HFFc6 (cell line): ENCODE data around the gene GLTP. TPM values are rescaled to one million over a fixed set of nuclear protein-coding genes. Genes with fewer than 3 reads are reported as not detected.
"Not testable (repeated sequence)": the region's sequence is repeated elsewhere in the genome, so short reads cannot be mapped to it uniquely, and the experiment has no call there.

Experiments
- DNase-seq: peaks from one replicate; pipeline ENCODE4 v3.0.0-alpha.2; 2018
- H3K27ac Mint-ChIP-seq: 2 replicates; pipeline ENCODE4 v1.8.0; 2020; ENCODE audit warnings: mild to moderate bottlenecking, mixed read lengths
- H3K27me3 Mint-ChIP-seq: 2 replicates; pipeline ENCODE4 v1.8.0; 2021; ENCODE audit warnings: mild to moderate bottlenecking, moderate library complexity, mixed read lengths; ENCODE audit not compliant: insufficient read depth
- H3K36me3 Mint-ChIP-seq: 2 replicates; pipeline ENCODE4 v1.8.0; 2021; ENCODE audit warnings: low read depth, mixed read lengths
- H3K4me1 Mint-ChIP-seq: 2 replicates; pipeline ENCODE4 v1.8.0; 2020; ENCODE audit warnings: low read depth, mixed read lengths
- H3K4me3 Mint-ChIP-seq: 2 replicates; pipeline ENCODE4 v1.8.0; 2020; ENCODE audit warnings: mild to moderate bottlenecking, moderate library complexity, mixed read lengths
- H3K9me3 Mint-ChIP-seq: 2 replicates; pipeline ENCODE4 v1.8.0; 2020; ENCODE audit warnings: mild to moderate bottlenecking, mixed read lengths
- total RNA-seq, 6 experiments: library from RNA; stranded (reverse); fragmentation: NEBNext Ultra II Directional; extraction: Animal tissue kit (Norgen Biotek cat#: 25700); gene quantifications; 2 replicates in 1 of 6; 3 replicates in 5 of 6; pipeline ENCODE4 v1.2.3, GENCODE V29; 2021
- TF ChIP-seq, protein P1 (sequence below): fragments of 200-600 bp; sonication (generic); IDR thresholded peaks from 2 replicates; pipeline ENCODE4 v1.5.0; 2021; ENCODE audit warnings: antibody characterized with exemption, mild to moderate bottlenecking

GLTP gene
- total RNA-seq, 6 experiments from 2014 or later: 77.4 to 87.9 (median 82.0) TPM

DNA sequence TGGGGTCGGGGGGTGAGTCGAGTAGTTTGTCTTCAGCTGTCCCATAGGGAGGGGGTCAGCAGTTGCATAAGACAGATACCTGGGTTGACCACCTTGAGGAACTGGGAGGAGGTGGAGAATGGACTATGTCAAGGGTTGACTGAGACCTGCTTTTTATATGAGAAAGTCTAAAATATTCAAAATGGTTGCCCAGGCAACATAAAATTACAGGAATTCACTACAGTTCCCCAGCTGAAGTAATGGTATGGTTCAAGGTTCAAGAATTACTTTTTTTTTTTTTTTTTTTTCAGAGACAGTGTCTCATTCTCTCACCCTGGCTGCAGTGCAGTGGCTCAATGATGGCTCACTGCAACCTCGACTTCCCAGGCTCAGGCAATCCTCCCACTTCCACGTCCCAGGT, 14.6 kb upstream of the GLTP start:
- H3K4me1 Mint-ChIP-seq: peaks cover 21% of the 10 kb centered on the region
- no peak overlapping the region for H3K4me3 Mint-ChIP-seq
- no peaks in the 10 kb centered on the region for H3K9me3 Mint-ChIP-seq
- TF ChIP-seq, protein P1, sequence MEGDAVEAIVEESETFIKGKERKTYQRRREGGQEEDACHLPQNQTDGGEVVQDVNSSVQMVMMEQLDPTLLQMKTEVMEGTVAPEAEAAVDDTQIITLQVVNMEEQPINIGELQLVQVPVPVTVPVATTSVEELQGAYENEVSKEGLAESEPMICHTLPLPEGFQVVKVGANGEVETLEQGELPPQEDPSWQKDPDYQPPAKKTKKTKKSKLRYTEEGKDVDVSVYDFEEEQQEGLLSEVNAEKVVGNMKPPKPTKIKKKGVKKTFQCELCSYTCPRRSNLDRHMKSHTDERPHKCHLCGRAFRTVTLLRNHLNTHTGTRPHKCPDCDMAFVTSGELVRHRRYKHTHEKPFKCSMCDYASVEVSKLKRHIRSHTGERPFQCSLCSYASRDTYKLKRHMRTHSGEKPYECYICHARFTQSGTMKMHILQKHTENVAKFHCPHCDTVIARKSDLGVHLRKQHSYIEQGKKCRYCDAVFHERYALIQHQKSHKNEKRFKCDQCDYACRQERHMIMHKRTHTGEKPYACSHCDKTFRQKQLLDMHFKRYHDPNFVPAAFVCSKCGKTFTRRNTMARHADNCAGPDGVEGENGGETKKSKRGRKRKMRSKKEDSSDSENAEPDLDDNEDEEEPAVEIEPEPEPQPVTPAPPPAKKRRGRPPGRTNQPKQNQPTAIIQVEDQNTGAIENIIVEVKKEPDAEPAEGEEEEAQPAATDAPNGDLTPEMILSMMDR: no peak
- no peak for DNase-seq
- no peak overlapping the region for H3K27ac Mint-ChIP-seq
- H3K27me3 Mint-ChIP-seq: no peaks in the 10 kb centered on the region; the same call in 1 of the 2 replicates
- H3K36me3 Mint-ChIP-seq: no peaks in the 10 kb centered on the region

DNA sequence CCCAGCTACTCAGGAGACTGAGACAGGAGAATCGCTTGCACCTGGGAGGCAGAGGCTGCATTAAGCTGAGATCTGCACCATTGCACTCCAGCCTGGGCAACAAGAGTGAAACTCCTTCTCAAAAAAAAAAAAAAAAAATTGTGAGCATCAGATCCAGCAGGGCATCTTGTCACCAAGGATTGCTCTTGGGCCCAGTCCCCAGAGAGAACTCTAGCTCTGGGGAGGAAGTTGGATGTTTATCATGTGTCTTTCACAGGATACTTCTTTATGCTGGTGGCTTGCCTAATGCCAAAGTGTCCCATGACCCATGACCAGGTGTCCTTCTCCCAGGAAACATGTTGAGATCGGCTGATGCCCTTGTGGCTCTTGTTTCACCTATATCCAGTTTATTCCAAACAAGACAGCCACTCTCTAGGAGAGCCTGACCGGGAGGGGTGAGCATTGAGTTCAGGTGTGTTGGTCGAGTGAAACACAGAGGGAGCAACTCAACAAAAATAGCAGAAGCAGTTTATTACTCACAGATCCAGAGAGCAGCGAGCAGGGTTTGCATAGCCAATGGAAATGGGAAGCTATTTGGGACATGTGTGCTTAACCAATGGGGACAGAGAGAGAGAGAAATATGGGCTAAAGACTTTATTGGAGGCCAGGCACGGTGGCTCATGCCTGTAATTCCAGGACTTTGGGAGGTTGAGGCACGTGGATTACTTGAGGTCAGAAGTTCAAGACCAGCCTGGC, 13.1 kb upstream of the GLTP start:
- TF ChIP-seq, protein P1: no peak
- Mint-ChIP-seq H3K4me1 (peaks cover 25% of the 10 kb centered on the region), H3K27me3 (peaks cover 3% of the 10 kb centered on the region; the same call in 1 of the 2 replicates), H3K27ac (no peak overlapping the region), H3K9me3 (no peaks in the 10 kb centered on the region), H3K36me3 (no peaks in the 10 kb centered on the region), H3K4me3 (no peak overlapping the region)
- no peak for DNase-seq

DNA sequence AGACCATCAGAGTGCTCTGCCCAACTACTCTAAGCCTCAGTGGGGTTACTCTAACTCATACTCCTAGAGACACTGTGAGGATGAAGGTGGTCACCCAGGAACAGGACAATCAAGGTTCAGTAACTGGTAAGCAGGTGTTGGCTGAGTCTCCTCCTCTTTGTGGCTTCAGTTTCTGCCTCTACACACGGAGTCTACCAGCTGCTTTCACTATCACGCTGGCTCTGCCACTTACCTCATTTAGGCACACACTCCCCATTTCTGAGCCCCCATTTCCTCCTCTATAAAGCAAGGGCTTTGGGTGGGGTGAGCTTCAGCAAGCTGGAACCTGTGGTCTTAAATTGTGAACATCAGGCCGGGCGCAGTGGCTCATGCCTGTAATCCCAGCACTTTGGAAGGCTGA, 12.4 kb upstream of the GLTP start:
- TF ChIP-seq, protein P1: no peak
- DNase-seq: no peak
- H3K36me3 Mint-ChIP-seq: no peaks in the 10 kb centered on the region
- H3K4me3 Mint-ChIP-seq: no peak overlapping the region
- peaks cover 3% of the 10 kb centered on the region for H3K27me3 Mint-ChIP-seq
- H3K9me3 Mint-ChIP-seq: no peaks in the 10 kb centered on the region
- H3K4me1 Mint-ChIP-seq: peaks cover 32% of the 10 kb centered on the region
- H3K27ac Mint-ChIP-seq: no peak overlapping the region

DNA sequence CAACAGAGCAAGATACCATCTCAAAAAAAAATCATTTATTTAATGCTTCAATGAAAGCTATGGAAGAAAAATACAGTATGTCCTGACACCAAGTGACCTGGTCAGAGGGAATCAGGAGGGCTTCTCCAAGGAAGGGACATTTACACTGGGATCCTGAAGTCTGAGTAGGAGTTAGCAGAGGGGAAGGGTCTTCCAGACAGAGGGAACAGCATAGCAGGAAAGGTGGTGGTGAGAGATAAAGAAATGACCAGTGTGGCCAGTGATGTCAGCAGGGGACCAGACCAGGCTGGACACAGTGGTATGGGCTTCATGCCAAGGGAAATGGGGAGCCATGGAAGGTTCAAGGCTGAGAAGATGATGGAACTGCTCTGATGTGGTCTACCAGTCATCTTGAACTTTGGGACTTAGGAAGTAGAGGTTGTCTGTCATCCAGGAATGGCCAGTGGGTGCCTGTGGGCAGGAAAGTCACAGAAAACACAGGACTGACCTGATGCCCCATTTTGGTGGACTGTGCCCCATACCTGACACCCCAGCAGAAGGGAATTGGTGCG, 11.9 kb upstream of the GLTP start:
- Mint-ChIP-seq H3K36me3 (no peaks in the 10 kb centered on the region), H3K4me1 (peaks cover 37% of the 10 kb centered on the region), H3K4me3 (no peak overlapping the region), H3K27ac (no peak overlapping the region), H3K27me3 (peaks cover 3% of the 10 kb centered on the region), H3K9me3 (no peaks in the 10 kb centered on the region)
- no peak for DNase-seq
- TF ChIP-seq, protein P1: no peak

DNA sequence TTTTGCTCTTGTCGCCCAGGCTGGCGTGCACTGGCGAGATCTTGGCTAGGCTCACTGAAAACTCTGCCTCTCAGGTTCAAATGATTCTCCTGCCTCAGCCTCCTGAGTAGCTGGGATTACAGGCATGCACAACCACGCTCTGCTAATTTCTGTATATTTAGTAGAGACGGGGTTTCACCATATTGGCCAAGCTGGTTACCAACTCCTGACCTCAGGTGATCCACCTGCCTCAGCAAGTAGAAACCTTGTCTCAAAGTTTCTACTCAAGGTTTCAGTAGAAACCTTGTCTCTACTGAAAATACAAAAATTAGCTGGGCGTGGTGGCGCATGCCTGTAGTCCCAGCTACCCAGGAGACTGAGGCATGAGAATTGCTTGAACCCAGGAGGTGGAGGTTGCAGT, 11.4 kb upstream of the GLTP start:
- not testable (repeated sequence) for H3K27me3 Mint-ChIP-seq, DNase-seq, H3K9me3 Mint-ChIP-seq, H3K36me3 Mint-ChIP-seq, H3K4me3 Mint-ChIP-seq, H3K27ac Mint-ChIP-seq
- peaks cover 39% of the 10 kb centered on the region for H3K4me1 Mint-ChIP-seq

DNA sequence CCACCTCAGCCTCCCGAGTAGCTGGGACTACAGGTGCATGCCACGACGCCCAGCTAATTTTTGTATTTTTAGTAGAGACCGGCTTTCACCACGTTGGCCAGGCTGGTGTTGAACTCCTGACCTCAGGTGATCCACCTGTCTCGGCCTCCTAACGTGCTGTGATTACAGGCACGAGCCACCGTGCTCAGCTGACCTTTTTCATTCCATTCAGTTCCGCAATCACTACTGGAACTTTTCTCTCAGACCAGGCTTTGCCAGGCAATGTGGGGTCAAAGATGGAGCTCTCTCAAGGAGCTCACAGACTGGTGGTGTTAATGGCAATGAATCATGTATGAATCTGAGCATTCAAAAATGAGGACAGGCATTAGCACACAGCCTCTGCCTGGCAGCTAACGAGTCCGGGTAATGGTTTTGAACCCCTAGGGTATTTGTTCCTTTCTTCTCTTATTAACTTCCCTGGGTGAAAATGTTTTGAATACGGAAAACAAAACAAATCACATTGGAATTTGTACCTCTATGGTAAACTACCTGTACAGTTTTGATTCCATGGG, 10.4 kb upstream of the GLTP start:
- no peak overlapping the region for H3K27ac Mint-ChIP-seq
- no peaks in the 10 kb centered on the region for H3K9me3 Mint-ChIP-seq
- H3K36me3 Mint-ChIP-seq: no peaks in the 10 kb centered on the region
- no peak for DNase-seq
- peaks cover 3% of the 10 kb centered on the region for H3K27me3 Mint-ChIP-seq
- no peak overlapping the region for H3K4me3 Mint-ChIP-seq
- TF ChIP-seq, protein P1: no peak
- peaks cover 39% of the 10 kb centered on the region for H3K4me1 Mint-ChIP-seq
